ENCODE data around the gene HID1.
A peak's percentile ranks its signal among the peaks of the same experiment; 100 is the strongest.

HID1 gene

GRCh38 chr17:74946641-74947040 is 25.9 kb downstream of the HID1 start:
- DNase-seq = no peak

GRCh38 chr17:74945543-74945942 is 27.0 kb downstream of the HID1 start:
- no peak for DNase-seq

GRCh38 chr17:74943808-74944522 is 28.6 kb downstream of the HID1 start:
- no peak for DNase-seq

GRCh38 chr17:74941128-74941725 is 31.3 kb downstream of the HID1 start:
- no peak for DNase-seq

- DNase-seq = no peak
These were observed 33.0 kb downstream of the HID1 start for GRCh38 chr17:74939534-74939933.

GRCh38 chr17:74938194-74938950 is 34.2 kb downstream of the HID1 start:
- no peak for DNase-seq

- no peak for DNase-seq
These were observed 35.2 kb downstream of the HID1 start for GRCh38 chr17:74937064-74938051.

GRCh38 chr17:74936470-74936799 is 36.1 kb downstream of the HID1 start:
- DNase-seq = no peak

GRCh38 chr17:74935585-74936469 is 36.7 kb downstream of the HID1 start, which contains the start of gene OTOP3:
Gene OTOP3 (plus strand): TSS chr17:74935898. CDS start chr17:74935922, 24 bp downstream.
- no peak for DNase-seq

- DNase-seq = no peak
These were observed 37.5 kb downstream of the HID1 start for GRCh38 chr17:74935048-74935447.

- DNase-seq = no peak
These were observed 42.0 kb downstream of the HID1 start for GRCh38 chr17:74930535-74931036.

GRCh38 chr17:74928786-74929185 is 43.8 kb downstream of the HID1 start:
- DNase-seq = no peak

GRCh38 chr17:74925242-74925641 is 47.3 kb downstream of the HID1 start:
- no peak for DNase-seq

- no peak for DNase-seq
These were observed 48.2 kb downstream of the HID1 start, which contains the start of gene OTOP2 for GRCh38 chr17:74924250-74924948. Gene OTOP2 (plus strand): TSS chr17:74924273. CDS start chr17:74924633, 360 bp downstream.

- peak; percentile 59 for DNase-seq
These were observed 48.9 kb downstream of the HID1 start for GRCh38 chr17:74923538-74924249.

GRCh38 chr17:74922694-74923537 is 49.6 kb downstream of the HID1 start, which contains the start of gene USH1G:
Gene USH1G (minus strand): TSS chr17:74923255. CDS start chr17:74923073, 182 bp downstream.
- DNase-seq = no peak

GRCh38 chr17:74922172-74922571 is 50.4 kb downstream of the HID1 start:
- DNase-seq = no peak

GRCh38 chr17:74921769-74922168 is 50.8 kb downstream of the HID1 start:
- DNase-seq = no peak

Measured in left hindlimb (tissue), 1 donor.